NCI-H2107 (cell line): Measurements from ENCODE around the gene HILPDA.
"Not testable (repeated sequence)": the region's sequence is repeated elsewhere in the genome, so short reads cannot be mapped to it uniquely, and the experiment has no call there.

ENCODE experiments used
- DNase-seq: peaks from one replicate; lab custom pipeline; 2025; lab: John Stamatoyannopoulos, UW

Gene HILPDA

GRCh38 chr7:128431754-128432153 lies 23.9 kb upstream of the HILPDA start:
- no peak for DNase-seq

GRCh38 chr7:128434413-128435326 lies 21.0 kb upstream of the HILPDA start:
- DNase-seq: no peak

GRCh38 chr7:128435327-128435686 lies 20.4 kb upstream of the HILPDA start:
- no peak for DNase-seq

- no peak for DNase-seq
These were observed 18.0 kb upstream of the HILPDA start for GRCh38 chr7:128437426-128438332.

GRCh38 chr7:128442356-128442755 lies 13.3 kb upstream of the HILPDA start:
- DNase-seq: no peak

GRCh38 chr7:128443831-128444600 lies 11.7 kb upstream of the HILPDA start:
- peak; percentile 45 for DNase-seq

- no peak for DNase-seq
These were observed 9.4 kb upstream of the HILPDA start for GRCh38 chr7:128446306-128446705.

GRCh38 chr7:128447941-128448564 lies 7.6 kb upstream of the HILPDA start:
- no peak for DNase-seq

GRCh38 chr7:128448751-128449302 lies 6.9 kb upstream of the HILPDA start:
- no peak for DNase-seq

- DNase-seq: no peak
These were observed 5.3 kb upstream of the HILPDA start for GRCh38 chr7:128450409-128450808.

GRCh38 chr7:128450913-128451312 lies 4.8 kb upstream of the HILPDA start:
- no peak for DNase-seq

- DNase-seq: no peak
These were observed 3.1 kb upstream of the HILPDA start for GRCh38 chr7:128452552-128452951.

- no peak for DNase-seq
These were observed 1.6 kb upstream of the HILPDA start for GRCh38 chr7:128453836-128454804.

GRCh38 chr7:128454808-128455542 lies 703 bp upstream of the HILPDA start:
- no peak for DNase-seq

GRCh38 chr7:128456255-128456725 lies 612 bp downstream of the HILPDA start:
- DNase-seq: no peak

GRCh38 chr7:128457385-128457784 lies 1.7 kb downstream of the HILPDA start:
- not testable (repeated sequence) for DNase-seq

GRCh38 chr7:128458956-128459355 lies 3.3 kb downstream of the HILPDA start:
- DNase-seq: no peak

- peak; percentile 22 for DNase-seq
These were observed 3.8 kb downstream of the HILPDA start for GRCh38 chr7:128459394-128459878.

GRCh38 chr7:128462460-128462859 lies 6.8 kb downstream of the HILPDA start:
- no peak for DNase-seq
